ENCODE measurements around the gene HSD17B14.

HSD17B14 gene

DNA sequence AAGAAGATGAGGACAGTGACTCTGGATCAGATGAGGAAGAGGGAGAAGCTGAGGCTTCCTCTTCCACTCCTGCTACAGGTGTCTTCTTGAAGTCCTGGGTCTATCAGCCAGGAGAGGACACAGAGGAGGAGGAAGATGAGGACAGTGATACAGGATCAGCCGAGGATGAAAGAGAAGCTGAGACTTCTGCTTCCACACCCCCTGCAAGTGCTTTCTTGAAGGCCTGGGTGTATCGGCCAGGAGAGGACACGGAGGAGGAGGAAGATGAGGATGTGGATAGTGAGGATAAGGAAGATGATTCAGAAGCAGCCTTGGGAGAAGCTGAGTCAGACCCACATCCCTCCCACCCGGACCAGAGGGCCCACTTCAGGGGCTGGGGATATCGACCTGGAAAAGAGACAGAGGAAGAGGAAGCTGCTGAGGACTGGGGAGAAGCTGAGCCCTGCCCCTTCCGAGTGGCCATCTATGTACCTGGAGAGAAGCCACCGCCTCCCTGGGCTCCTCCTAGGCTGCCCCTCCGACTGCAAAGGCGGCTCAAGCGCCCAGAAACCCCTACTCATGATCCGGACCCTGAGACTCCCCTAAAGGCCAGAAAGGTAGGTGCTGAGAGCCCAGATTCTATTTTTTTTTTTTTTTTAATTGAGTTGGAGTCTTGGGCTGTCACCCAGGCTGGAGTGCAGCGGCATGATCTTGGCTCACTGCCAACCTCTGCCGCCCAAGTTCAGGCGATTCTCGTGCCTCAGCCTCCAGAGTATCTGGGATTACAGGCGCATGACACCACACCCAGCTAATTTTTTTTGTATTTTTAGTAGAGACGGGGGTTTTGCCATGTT is 38.2 kb upstream of the HSD17B14 start:
- TF ChIP-seq, protein P1, sequence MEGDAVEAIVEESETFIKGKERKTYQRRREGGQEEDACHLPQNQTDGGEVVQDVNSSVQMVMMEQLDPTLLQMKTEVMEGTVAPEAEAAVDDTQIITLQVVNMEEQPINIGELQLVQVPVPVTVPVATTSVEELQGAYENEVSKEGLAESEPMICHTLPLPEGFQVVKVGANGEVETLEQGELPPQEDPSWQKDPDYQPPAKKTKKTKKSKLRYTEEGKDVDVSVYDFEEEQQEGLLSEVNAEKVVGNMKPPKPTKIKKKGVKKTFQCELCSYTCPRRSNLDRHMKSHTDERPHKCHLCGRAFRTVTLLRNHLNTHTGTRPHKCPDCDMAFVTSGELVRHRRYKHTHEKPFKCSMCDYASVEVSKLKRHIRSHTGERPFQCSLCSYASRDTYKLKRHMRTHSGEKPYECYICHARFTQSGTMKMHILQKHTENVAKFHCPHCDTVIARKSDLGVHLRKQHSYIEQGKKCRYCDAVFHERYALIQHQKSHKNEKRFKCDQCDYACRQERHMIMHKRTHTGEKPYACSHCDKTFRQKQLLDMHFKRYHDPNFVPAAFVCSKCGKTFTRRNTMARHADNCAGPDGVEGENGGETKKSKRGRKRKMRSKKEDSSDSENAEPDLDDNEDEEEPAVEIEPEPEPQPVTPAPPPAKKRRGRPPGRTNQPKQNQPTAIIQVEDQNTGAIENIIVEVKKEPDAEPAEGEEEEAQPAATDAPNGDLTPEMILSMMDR (IDR thresholded peaks at IDR 0.05): no peak

DNA sequence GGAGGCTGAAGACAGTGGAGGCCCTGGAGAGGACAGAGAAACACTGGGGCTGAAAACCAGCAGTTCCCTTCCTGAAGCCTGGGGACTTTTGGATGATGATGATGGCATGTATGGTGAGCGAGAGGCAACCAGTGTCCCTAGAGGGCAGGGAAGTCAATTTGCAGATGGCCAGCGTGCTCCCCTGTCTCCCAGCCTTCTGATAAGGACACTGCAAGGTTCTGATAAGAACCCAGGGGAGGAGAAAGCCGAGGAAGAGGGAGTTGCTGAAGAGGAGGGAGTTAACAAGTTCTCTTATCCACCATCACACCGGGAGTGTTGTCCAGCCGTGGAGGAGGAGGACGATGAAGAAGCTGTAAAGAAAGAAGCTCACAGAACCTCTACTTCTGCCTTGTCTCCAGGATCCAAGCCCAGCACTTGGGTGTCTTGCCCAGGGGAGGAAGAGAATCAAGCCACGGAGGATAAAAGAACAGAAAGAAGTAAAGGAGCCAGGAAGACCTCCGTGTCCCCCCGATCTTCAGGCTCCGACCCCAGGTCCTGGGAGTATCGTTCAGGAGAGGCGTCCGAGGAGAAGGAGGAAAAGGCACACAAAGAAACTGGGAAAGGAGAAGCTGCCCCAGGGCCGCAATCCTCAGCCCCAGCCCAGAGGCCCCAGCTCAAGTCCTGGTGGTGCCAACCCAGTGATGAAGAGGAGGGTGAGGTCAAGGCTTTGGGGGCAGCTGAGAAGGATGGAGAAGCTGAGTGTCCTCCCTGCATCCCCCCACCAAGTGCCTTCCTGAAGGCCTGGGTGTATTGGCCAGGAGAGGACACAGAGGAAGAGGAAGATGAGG is 37.4 kb upstream of the HSD17B14 start:
- TF ChIP-seq, protein P1 (IDR thresholded peaks at IDR 0.05): no peak

DNA sequence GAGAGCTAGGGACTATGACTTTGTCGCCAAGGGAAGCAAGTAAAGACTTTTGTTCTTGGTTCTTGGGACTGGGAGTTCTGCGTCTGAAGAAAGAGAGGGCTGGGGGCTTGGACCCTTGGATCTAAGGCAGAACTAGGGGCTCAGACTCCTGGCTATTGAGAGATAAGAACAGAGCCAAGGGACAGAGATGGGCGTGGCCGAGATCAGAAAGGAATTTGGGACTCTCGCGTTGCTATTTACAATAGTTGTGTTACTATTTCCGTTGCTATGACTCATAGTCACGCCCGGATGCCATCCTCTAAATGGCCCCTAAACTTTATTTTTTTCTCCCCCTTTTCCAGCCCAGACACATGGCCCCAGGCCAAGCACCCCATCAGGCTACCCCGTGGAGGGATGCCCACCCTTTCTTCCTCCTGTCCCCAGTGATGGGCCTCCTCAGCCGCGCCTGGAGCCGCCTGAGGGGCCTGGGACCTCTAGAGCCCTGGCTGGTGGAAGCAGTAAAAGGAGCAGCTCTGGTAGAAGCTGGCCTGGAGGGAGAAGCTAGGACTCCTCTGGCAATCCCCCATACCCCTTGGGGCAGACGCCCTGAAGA is 36.7 kb upstream of the HSD17B14 start:
- TF ChIP-seq, protein P1 (IDR thresholded peaks at IDR 0.05): no peak

GRCh38 chr19:48872182-48872883 is 36.0 kb upstream of the HSD17B14 start, which contains the start of gene PPP1R15A:
Gene PPP1R15A (plus strand): TSS chr19:48872421. CDS start chr19:48873234, 813 bp downstream.
- TF ChIP-seq, protein P1 (IDR thresholded peaks at IDR 0.05): no peak

DNA sequence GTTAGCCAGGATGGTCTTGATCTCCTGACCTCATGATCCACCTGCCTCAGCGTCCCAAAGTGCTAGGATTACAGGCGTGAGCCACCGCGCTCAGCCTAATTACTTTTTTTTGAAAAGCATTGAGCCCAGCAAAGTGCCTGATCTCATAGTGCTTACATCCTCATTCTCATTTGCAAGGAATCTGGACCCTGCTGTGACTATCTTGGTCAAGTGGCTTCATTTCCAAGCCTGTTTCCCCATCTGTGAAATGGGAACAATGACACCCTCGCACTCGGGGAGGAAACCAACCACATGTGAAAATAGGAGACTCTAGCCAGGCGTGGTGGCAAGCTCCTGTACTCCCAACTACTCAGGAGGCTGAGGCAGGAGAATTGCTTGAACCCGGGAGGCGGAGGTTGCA is 33.8 kb upstream of the HSD17B14 start:
- TF ChIP-seq, protein P1 (IDR thresholded peaks at IDR 0.05): no peak

GRCh38 chr19:48868114-48868886 is 32.0 kb upstream of the HSD17B14 start, which contains the start of gene PLEKHA4:
Gene PLEKHA4 (minus strand): TSS chr19:48868617. CDS start chr19:48867620, 997 bp downstream.
- TF ChIP-seq, protein P1 (IDR thresholded peaks at IDR 0.05): no peak

Measured in LNCAP (cell line).